ENCODE results near the gene WWOX. TPM values are rescaled to one million over a fixed set of nuclear protein-coding genes. Genes with fewer than 3 reads are reported as not detected.

Gene WWOX
- total RNA-seq, 4 donors from 2014 or later, result 135 to 209 (median 159) TPM

- WGBS, 2 donors, result 87 to 92% methylated on average over 8 of the region's 8 CpGs
- H3K27ac ChIP-seq, result no peak overlapping the region
These were observed 401.3 kb downstream of the WWOX start for GRCh38 chr16:78500659-78501270.

GRCh38 chr16:78501744-78502143 is 402.3 kb downstream of the WWOX start:
- intact Hi-C loops (cut with DNase I), result loop anchor here (5.0 to 10.0 kb wide), 2 partner anchors 271 to 1103 kb away; partner anchors contain the start of gene MAF
- Histone ChIP-seq H3K27me3 (no peaks in the 10 kb centered on the region), H3K9me3 (no peaks in the 10 kb centered on the region), H3K36me3 (no peaks in the 10 kb centered on the region), H3K4me3 (replicated peaks in 1 of 3) (no peak overlapping the region), H3K4me1 (peaks cover 10 to 29% of the 10 kb centered on the region in 2 donors), H3K27ac (no peak overlapping the region)
- DNase-seq, result no peak
- 97 to 99% methylated on average over 8 of the region's 8 CpGs for WGBS, 2 donors
- no peak for TF ChIP-seq POLR2A (IDR thresholded peaks at IDR 0.05)
- TF ChIP-seq CTCF (IDR thresholded peaks at IDR 0.05), result no peak

More at GRCh38 chr16:78500659-78501270, 401.3 kb downstream of the WWOX start:
- H3K4me3 ChIP-seq (replicated peaks in 1 of 3), result no peak overlapping the region
- DNase-seq, result no peak
- no peaks in the 10 kb centered on the region for H3K27me3 ChIP-seq
- intact Hi-C loops (cut with DNase I), result loop anchor here (5.0 to 10.0 kb wide), 2 partner anchors 272 to 1104 kb away; partner anchors contain the start of gene MAF
- TF ChIP-seq CTCF (IDR thresholded peaks at IDR 0.05) (no peak), POLR2A (IDR thresholded peaks at IDR 0.05) (no peak)
- no peaks in the 10 kb centered on the region for H3K36me3 ChIP-seq
- H3K9me3 ChIP-seq, result no peaks in the 10 kb centered on the region
- peaks cover 10 to 26% of the 10 kb centered on the region in 2 donors for H3K4me1 ChIP-seq

- intact Hi-C loops (cut with DNase I), result loop anchor here (5.0 to 10.0 kb wide), 2 partner anchors 269 to 1102 kb away; partner anchors contain the start of gene MAF
- no peak overlapping the region for H3K27ac ChIP-seq
- no peak for DNase-seq
- no peaks in the 10 kb centered on the region for H3K36me3 ChIP-seq
- H3K27me3 ChIP-seq, result no peaks in the 10 kb centered on the region
- WGBS, 2 donors, result 83 to 89% methylated on average over 10 of the region's 10 CpGs
- no peaks in the 10 kb centered on the region for H3K9me3 ChIP-seq
- peaks cover 10 to 29% of the 10 kb centered on the region in 2 donors for H3K4me1 ChIP-seq
- no peak for TF ChIP-seq POLR2A (IDR thresholded peaks at IDR 0.05)
- no peak for TF ChIP-seq CTCF (IDR thresholded peaks at IDR 0.05)
- no peak overlapping the region for H3K4me3 ChIP-seq (replicated peaks in 1 of 3)
These were observed 403.4 kb downstream of the WWOX start for GRCh38 chr16:78502812-78503350.

GRCh38 chr16:78503602-78504001 is 404.1 kb downstream of the WWOX start:
- no peak overlapping the region for H3K27ac ChIP-seq
- no peaks in the 10 kb centered on the region for H3K9me3 ChIP-seq
- H3K36me3 ChIP-seq, result no peaks in the 10 kb centered on the region
- TF ChIP-seq CTCF (IDR thresholded peaks at IDR 0.05) (peak; percentile 77 to 87 (median 81)), POLR2A (IDR thresholded peaks at IDR 0.05) (no peak)
- DNase-seq, result peak; percentile 40 to 57
- WGBS, 2 donors, result 45 to 50% methylated on average over 3 of the region's 3 CpGs
- H3K4me3 ChIP-seq (replicated peaks in 1 of 3), result no peak overlapping the region
- intact Hi-C loops (cut with DNase I), result loop anchor here (5.0 to 10.0 kb wide), 2 partner anchors 269 to 1101 kb away; partner anchors contain the start of gene MAF
- no peaks in the 10 kb centered on the region for H3K27me3 ChIP-seq
- H3K4me1 ChIP-seq, result peaks cover 10 to 29% of the 10 kb centered on the region in 2 donors

- WGBS, 2 donors, result 76 to 79% methylated on average over 12 of the region's 12 CpGs
- no peaks in the 10 kb centered on the region for H3K36me3 ChIP-seq
- H3K27me3 ChIP-seq, result no peaks in the 10 kb centered on the region
- TF ChIP-seq CTCF (IDR thresholded peaks at IDR 0.05) (no peak), POLR2A (IDR thresholded peaks at IDR 0.05) (no peak)
- H3K4me3 ChIP-seq (replicated peaks in 1 of 3), result no peak overlapping the region
- DNase-seq, result no peak
- H3K9me3 ChIP-seq, result no peaks in the 10 kb centered on the region
- H3K27ac ChIP-seq, result peak overlapping the region in 1 of 3 donors; percentile 38
- intact Hi-C loops (cut with DNase I), result loop anchor here (5.0 to 10.0 kb wide), 2 partner anchors 268 to 1100 kb away; partner anchors contain the start of gene MAF
- peaks cover 10 to 29% of the 10 kb centered on the region in 2 donors for H3K4me1 ChIP-seq
These were observed 405.0 kb downstream of the WWOX start for GRCh38 chr16:78504401-78504851.

Data from thyroid gland (tissue), 4 donors.